Measurements from ENCODE around the gene WFS1. TPM values are rescaled to one million over a fixed set of nuclear protein-coding genes. Genes with fewer than 3 reads are reported as not detected.

WFS1 gene
- total and polyA plus RNA-seq, 2 of the 8 experiments (the other 6 are each of a cell fraction or from before 2014, with no cell fraction given), result 29.1 to 43.1 TPM

GRCh38 chr4:6277139-6277802 is 7.6 kb downstream of the WFS1 start (continued):
- TF ChIP-seq USF2 (IDR thresholded peaks at IDR 0.05; ENCODE audit: low read length) (no peak), KDM4A (IDR thresholded peaks at IDR 0.05; ENCODE audit: low read depth, low read length, severe bottlenecking) (no peak), CBX8 (IDR thresholded peaks at IDR 0.05; ENCODE audit: borderline replicate concordance, low read depth, low read length) (no peak)
